Stimulated activated CD4-positive, alpha-beta T cell treated with anti-CD3 and anti-CD28 coated beads, Interleukin-12 subunit alpha, Interleukin-12 subunit beta, amount 100 ng/mL, for 24 hours (primary cell): ENCODE measurements around the gene CEP128.
A peak's percentile ranks its signal among the peaks of the same experiment; 100 is the strongest.
"Not testable (repeated sequence)": the region's sequence is repeated elsewhere in the genome, so short reads cannot be mapped to it uniquely, and the experiment has no call there.

ENCODE experiments used
- DNase-seq, 2 experiments: peaks; one replicate each; pipeline ENCODE4 v3.0.0-alpha.2; 2020; ENCODE audit warnings: low read depth in 2 of 2

The CEP128 gene

DNA sequence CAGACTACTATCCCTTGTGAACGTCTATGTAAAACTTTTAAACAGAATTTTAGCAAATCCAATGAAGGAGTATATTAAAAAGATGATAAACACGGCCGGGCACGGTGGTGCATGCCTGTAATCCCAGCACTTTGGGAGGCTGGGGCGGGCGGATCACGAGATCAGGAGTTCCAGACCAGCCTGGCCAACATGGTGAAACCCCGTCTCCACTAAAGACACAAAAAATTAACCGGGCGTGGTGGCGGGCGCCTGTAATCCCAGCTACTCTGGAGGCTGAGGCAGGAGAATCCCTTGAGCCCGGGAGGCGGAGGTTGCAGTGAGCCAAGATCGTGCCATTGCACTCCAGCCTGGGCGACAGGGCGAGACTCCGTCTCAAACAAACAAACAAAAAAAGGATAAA lies 11.7 kb upstream of the CEP128 start:
- DNase-seq, result not testable (repeated sequence)

DNA sequence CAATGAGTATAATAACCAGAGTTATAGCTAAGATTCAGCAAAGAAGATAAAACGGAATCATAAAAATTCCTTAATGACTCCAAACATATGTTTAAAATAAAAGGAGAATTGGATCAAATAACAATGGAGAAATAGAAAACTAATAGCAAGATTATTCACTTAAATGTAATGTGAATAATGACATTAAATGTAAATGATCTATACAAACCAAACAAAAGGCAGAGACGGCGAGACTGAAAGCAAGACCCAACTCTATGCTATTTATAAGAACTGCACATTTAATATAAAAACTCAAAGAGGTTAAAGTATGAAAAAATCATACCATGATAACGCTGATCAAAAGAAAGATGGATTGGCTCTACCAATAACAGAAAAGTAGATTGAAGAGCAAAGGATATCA lies 10.0 kb upstream of the CEP128 start:
- DNase-seq, result no peak

DNA sequence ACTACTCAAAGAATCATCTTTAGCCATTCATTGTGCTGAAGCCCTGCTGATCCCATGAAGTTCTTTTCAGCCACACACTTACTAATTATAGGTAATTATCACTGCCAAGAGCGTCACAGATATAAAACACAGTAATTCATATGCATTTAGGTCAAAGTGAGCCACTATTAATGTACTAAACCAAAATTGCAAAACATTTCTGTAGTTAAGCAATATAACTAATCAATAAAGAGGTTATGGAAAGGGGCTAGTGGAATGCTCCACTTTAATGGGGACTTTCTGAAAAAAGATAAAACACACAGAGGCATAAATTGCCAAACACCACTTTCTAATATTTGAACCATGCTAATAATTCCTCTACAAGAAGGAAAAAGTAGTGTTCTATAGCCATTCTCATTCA lies 6.8 kb upstream of the CEP128 start:
- DNase-seq, result no peak

- no peak for DNase-seq
Measured at GRCh38 chr14:80946797-80947196, 5.3 kb upstream of the CEP128 start.

GRCh38 chr14:80946187-80946586 lies 4.6 kb upstream of the CEP128 start:
- no peak for DNase-seq

DNA sequence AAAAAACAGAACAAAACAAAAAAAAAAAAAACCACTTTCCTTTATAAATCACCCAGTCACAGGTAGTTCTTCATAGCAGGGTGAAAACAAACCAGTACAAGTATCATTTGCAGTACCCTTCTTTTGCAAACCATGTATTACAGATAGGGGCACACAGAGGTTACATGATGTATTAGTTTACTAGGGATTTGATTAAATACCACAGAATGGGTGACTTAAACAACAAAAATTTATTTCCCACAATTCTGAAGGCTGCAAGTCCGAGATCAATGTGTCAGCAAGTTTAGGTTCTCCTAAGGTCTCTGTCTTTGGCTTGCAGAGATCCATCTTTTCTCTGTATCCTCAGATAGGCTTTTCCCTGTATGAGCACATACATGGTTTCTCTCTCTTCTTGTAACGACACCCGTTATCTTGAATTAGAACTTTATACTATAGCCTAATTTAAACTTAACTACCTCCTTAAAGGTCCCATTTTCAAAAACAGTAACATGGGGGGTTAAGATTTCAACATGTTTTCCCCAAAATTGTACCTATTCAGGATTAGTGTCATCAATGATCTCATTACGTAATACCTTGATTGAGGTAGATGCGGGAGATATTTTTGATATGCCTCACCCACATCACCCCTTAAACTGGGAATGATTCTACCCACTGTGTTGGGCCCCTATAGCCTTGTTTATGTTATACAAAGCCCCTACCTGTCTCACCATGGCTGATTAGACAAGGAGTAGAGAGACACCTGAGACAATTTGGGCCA lies 3.5 kb upstream of the CEP128 start:
- DNase-seq, result no peak

GRCh38 chr14:80942191-80942600 lies 658 bp upstream of the CEP128 start:
- DNase-seq, result no peak

- no peak for DNase-seq
Measured at GRCh38 chr14:80940146-80940545, 1.4 kb downstream of the CEP128 start.

DNA sequence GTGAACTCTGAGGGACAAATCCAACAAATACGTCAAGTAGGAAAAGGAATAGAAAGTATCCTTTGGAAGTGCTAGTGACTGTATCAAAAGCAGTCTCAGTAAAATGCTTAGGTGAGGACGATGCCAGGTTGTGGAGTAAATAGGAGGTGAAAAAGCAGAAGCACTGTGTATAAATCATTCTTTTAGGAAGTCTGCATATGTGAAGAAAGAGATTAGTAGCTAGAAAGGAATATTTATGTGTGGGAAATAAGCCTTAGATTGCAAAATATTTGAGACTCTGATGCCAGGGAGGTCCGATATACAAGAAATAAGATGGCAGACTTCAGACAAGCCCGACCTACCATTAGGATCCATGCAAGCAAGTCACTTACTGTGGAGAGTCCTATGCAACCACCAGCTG lies 7.9 kb downstream of the CEP128 start:
- DNase-seq, result no peak

GRCh38 chr14:80933282-80933681 lies 8.3 kb downstream of the CEP128 start:
- no peak for DNase-seq

DNA sequence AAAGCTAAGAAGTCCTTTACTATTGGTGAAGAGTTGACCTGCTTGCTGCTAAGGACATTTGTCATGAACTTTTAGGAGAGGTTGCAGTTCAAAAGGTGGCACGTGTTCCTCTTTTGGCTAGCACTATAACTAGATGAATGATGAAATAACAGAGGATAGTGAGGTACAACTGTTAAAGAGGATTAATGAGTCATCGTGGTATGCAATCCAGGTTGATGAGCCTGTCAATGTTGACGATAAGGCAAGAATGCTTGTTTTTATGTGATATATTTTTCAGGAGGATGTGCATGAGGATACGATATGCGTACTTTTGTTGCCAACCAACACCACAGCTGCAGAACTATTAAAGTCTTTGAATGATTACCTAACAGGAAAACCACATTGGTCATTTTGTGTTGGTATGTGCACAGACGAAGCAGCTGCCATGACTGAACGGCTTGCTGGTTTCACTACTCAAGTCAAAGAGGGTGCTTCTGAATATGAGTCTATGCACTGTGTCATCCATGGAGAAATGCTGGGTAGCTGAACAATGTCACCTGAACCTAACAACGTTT lies 10.6 kb downstream of the CEP128 start:
- DNase-seq, result peak in 1 of 2 experiments; percentile 19

DNA sequence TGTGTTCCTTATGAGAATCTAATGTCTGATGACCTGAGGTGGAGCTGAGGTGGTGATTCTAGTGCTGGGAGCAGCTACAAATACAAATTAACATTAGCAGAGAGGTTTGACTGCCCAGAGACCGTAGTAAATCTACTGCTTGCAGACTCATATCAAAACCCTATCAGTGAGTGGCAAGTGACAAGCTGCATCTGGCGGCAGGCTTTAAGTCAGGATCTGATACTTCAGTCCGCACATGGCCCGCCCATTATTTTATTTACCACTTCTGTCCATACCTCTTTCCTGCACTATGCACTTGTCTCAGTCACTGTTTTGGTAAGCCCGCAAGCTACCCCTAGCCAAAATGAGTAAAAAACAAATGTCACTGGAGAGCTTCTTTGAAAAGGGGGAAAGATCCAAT lies 11.4 kb downstream of the CEP128 start:
- no peak for DNase-seq

DNA sequence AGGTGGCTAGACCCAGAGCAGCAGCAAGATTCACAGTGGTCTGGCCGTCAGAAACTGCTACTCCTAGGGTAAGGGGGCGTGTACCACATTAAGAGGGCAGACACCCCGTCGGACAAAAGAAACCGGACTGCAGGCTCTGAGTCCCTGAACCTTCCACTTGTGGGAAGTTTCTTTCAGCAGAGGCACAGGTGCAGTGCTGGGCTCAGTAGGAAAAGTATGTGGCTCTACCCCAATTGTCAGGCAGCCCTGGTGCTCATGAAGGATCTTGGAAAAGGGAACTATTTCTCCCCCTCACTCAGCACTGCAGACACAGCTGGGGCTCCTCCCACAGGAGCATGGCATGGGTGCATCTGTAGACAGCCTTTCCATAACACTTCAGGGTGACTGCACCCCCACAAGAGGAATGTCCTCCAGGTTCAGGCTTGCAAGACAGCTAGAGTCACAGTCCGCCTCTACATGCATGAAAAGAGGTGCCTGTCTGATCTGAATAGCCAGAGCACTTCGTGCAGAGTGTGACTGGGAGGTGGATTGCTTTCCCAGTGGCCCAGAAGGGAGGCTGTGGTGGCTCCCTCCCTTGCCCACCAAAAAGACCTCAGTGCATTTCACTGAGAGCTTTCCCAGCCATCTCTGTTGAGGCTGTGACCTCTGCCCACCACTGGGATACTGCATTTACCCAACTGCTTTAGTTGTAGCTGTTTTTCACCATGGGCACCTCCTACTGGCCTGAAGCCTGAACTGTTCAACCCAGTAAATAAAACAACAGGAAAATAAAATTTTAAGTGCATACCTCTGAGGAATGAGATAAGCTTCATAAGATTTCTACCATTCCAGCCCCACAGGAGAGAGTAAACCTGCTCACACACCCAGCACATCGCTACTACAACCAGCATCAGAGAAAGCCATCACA lies 14.2 kb downstream of the CEP128 start:
- DNase-seq, result no peak

- no peak for DNase-seq
Measured at GRCh38 chr14:80926397-80927082, 15.0 kb downstream of the CEP128 start.

DNA sequence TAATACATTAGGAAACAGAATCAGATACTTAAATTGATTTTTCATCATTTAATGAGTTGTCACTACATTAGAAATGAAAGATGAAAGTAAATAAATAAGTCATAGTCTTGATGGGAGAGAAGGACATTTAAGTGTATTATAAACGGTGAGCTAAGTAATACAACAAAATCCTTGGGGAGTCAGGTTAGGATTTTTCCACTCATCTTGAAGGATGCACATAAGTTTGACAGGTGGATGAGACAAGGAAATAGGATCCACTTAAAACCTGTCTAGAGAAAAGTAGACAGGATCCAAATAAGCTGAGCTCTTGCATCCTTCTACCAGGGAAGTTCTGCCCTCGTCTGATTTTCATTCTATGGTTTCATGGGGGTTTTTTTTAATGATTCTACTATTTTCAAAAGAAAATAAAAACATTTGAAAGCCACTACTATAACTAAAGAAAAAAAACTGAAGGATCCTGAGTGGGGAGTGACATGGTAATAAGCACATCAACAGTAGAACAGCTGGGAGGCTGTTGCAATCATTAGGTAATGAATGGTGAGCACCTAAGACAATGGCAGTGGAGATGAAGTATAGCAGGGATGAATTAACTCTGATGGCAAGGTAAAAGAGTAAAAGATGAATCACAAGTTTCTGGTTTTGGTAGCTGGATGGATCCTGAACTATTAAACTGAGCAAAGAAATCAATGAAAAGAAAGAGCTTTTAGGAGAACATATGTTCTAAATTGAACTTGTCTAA lies 17.0 kb downstream of the CEP128 start:
- no peak for DNase-seq

- no peak for DNase-seq
Measured at GRCh38 chr14:80923368-80923767, 18.2 kb downstream of the CEP128 start.

- DNase-seq, result no peak
Measured at GRCh38 chr14:80919622-80920021, 21.9 kb downstream of the CEP128 start.

GRCh38 chr14:80912013-80912412 lies 29.5 kb downstream of the CEP128 start:
- DNase-seq, result not testable (repeated sequence)

DNA sequence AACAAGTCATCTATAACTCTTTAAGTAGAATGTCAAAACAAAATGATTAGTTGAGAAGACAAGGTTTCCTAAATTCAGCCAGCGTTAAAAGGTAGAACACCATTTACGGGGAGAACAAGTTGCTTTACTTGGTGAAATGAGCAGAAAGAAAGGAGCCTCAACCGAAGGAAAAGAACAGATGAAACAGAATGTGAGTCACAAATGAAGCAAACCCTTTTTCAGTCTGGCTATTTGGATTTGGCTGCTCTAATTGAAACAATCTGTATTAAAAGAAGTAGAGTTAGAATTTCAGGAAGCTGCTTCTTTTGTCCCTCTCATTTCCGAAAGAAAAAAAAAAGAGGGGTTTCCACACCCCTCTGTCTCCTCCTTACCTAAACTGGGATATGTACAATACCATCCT lies 34.6 kb downstream of the CEP128 start:
- no peak for DNase-seq

DNA sequence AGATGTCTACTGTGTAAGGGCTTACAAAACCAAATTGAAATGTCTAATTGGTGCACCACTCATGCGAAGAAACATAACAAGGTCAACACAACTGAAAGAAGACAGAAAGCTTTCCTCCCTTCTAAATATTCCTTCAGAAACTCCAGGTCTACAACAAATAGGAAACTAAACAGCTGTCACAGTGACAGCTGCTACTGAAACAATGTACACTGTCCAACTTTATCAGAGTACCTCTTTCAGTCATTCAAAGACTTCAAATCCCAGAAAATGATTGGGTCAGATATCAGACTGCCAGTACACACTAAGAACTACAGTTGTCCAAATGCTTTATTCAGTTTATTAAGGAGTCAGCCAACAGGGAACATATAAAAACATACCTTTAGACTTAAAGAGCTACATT lies 35.2 kb downstream of the CEP128 start:
- DNase-seq, result no peak

DNA sequence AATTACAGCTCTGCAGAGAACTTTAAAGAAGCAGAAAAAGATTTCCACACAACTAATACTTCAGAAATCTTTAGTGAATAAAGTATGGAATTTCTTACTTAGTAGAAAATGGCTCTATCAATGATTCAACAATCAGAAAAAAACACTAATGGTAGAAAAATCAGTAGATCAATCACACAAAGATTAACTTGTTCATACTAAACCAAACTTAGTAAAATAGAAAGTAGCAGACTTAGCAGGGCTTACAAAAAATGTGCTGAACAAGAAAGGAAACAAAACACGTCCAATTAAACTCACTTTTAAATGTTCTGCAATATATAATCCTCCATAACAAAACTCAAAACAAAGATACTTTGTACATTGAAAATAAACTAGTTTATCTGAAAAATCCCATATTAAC lies 38.9 kb downstream of the CEP128 start:
- DNase-seq, result no peak
